Measurements from ENCODE around the gene MED14.

The MED14 gene

GRCh38 chrX:40773809-40774208, 38.5 kb upstream of the MED14 start:
- DNase-seq (ENCODE audit: extremely low spot score): no peak
- CTCF ChIA-PET: no interaction called here
- TF ChIP-seq, protein P1, sequence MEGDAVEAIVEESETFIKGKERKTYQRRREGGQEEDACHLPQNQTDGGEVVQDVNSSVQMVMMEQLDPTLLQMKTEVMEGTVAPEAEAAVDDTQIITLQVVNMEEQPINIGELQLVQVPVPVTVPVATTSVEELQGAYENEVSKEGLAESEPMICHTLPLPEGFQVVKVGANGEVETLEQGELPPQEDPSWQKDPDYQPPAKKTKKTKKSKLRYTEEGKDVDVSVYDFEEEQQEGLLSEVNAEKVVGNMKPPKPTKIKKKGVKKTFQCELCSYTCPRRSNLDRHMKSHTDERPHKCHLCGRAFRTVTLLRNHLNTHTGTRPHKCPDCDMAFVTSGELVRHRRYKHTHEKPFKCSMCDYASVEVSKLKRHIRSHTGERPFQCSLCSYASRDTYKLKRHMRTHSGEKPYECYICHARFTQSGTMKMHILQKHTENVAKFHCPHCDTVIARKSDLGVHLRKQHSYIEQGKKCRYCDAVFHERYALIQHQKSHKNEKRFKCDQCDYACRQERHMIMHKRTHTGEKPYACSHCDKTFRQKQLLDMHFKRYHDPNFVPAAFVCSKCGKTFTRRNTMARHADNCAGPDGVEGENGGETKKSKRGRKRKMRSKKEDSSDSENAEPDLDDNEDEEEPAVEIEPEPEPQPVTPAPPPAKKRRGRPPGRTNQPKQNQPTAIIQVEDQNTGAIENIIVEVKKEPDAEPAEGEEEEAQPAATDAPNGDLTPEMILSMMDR (IDR thresholded peaks at IDR 0.05; ENCODE audit: control extremely low read depth, extremely low read depth, low read depth, missing control alignments): no peak
- POLR2A ChIA-PET: no interaction called here

GRCh38 chrX:40773188-40773587, 37.8 kb upstream of the MED14 start:
- TF ChIP-seq, protein P1 (IDR thresholded peaks at IDR 0.05; ENCODE audit: control extremely low read depth, extremely low read depth, low read depth, missing control alignments): no peak
- no peak for DNase-seq (ENCODE audit: extremely low spot score)
- ChIA-PET CTCF (no interaction called here), POLR2A (interaction anchor here (0.6 kb wide), 1 partner anchor 159 kb away, joined by 5 read pairs; no protein-coding TSS in a partner anchor)

DNA sequence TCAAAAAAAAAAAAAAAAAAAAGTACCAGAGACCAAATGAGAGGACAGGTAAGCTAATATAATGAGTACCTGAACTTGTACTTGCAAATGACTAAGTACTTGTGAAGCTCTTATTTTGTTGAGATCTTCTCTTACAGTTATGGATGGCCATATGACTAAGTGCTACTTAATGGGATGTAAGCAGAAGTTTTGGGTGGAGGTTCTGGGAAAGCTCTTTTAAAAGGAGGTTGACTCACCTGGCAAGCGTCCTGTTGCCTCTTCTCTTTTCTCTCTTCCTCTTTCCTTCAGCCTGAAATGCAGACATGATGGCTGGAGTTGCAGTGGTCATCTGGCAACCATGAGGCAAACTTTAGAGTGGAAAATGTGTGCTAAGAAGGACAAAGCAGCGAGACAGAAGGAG, 36.9 kb upstream of the MED14 start:
- no peak for DNase-seq (ENCODE audit: extremely low spot score)
- ChIA-PET POLR2A (interaction anchor here (0.6 kb wide), 1 partner anchor 158 kb away, joined by 5 read pairs; no protein-coding TSS in a partner anchor), CTCF (interaction anchor here (1.1 kb wide), 1 partner anchor 22 kb away, joined by 3 read pairs; no protein-coding TSS in a partner anchor)
- TF ChIP-seq, protein P1 (IDR thresholded peaks at IDR 0.05; ENCODE audit: control extremely low read depth, extremely low read depth, low read depth, missing control alignments): no peak

GRCh38 chrX:40761762-40762161, 26.4 kb upstream of the MED14 start:
- ChIA-PET CTCF (interaction anchor here (1.5 kb wide), 1 partner anchor 26 kb away, joined by 3 read pairs; no protein-coding TSS in a partner anchor), POLR2A (no interaction called here)
- DNase-seq (ENCODE audit: extremely low spot score): no peak
- TF ChIP-seq, protein P1 (IDR thresholded peaks at IDR 0.05; ENCODE audit: control extremely low read depth, extremely low read depth, low read depth, missing control alignments): no peak

GRCh38 chrX:40759374-40759773, 24.0 kb upstream of the MED14 start:
- DNase-seq (ENCODE audit: extremely low spot score): no peak
- TF ChIP-seq, protein P1 (IDR thresholded peaks at IDR 0.05; ENCODE audit: control extremely low read depth, extremely low read depth, low read depth, missing control alignments): no peak
- POLR2A ChIA-PET: no interaction called here
- CTCF ChIA-PET: interaction anchor here (1.3 to 1.6 kb wide), 2 partner anchors 22 to 35 kb away, joined by 3 to 8 read pairs; no protein-coding TSS in a partner anchor

GRCh38 chrX:40757058-40757457, 21.7 kb upstream of the MED14 start:
- POLR2A ChIA-PET: no interaction called here
- DNase-seq (ENCODE audit: extremely low spot score): no peak
- CTCF ChIA-PET: no interaction called here
- TF ChIP-seq, protein P1 (IDR thresholded peaks at IDR 0.05; ENCODE audit: control extremely low read depth, extremely low read depth, low read depth, missing control alignments): no peak
